HUDEP-2 (cell line): Measurements from ENCODE around the gene CHD5.

ENCODE experiments used
- DNase-seq, 76 experiments: peaks; one replicate each; lab custom pipeline; 2025; ENCODE audit not compliant: unreplicated experiment in 76 of 76; lab: John Stamatoyannopoulos, UW

CHD5 gene

GRCh38 chr1:6103111-6103853 is 76.8 kb downstream of the CHD5 start:
- no peak for DNase-seq

GRCh38 chr1:6102532-6102845 is 77.6 kb downstream of the CHD5 start:
- DNase-seq: no peak

GRCh38 chr1:6101826-6102531 is 78.1 kb downstream of the CHD5 start:
- DNase-seq: no peak

- no peak for DNase-seq
These were observed 79.0 kb downstream of the CHD5 start for GRCh38 chr1:6100861-6101783.

GRCh38 chr1:6099787-6100765 is 80.0 kb downstream of the CHD5 start:
- no peak for DNase-seq

- no peak for DNase-seq
These were observed 80.8 kb downstream of the CHD5 start for GRCh38 chr1:6099297-6099696.

GRCh38 chr1:6098303-6099215 is 81.6 kb downstream of the CHD5 start:
- no peak for DNase-seq

GRCh38 chr1:6097824-6098223 is 82.3 kb downstream of the CHD5 start:
- no peak for DNase-seq

- no peak for DNase-seq
These were observed 83.0 kb downstream of the CHD5 start for GRCh38 chr1:6097117-6097595.

- DNase-seq: no peak
These were observed 83.6 kb downstream of the CHD5 start for GRCh38 chr1:6096243-6097116.

GRCh38 chr1:6095511-6096242 is 84.4 kb downstream of the CHD5 start:
- DNase-seq: no peak

- DNase-seq: no peak
These were observed 85.2 kb downstream of the CHD5 start for GRCh38 chr1:6094801-6095505.

- DNase-seq: no peak
These were observed 85.9 kb downstream of the CHD5 start for GRCh38 chr1:6094246-6094645.

GRCh38 chr1:6093611-6094010 is 86.5 kb downstream of the CHD5 start:
- no peak for DNase-seq

- no peak for DNase-seq
These were observed 87.0 kb downstream of the CHD5 start for GRCh38 chr1:6093071-6093470.

GRCh38 chr1:6092211-6092610 is 87.9 kb downstream of the CHD5 start:
- DNase-seq: no peak

GRCh38 chr1:6091823-6092109 is 88.4 kb downstream of the CHD5 start:
- no peak for DNase-seq
